ENCODE measurements around the gene AFP.

AFP gene

GRCh38 chr4:73438048-73438447 lies 2.0 kb downstream of the AFP start:
- TF ChIP-seq POLR2A (IDR thresholded peaks at IDR 0.05; ENCODE audit: low read length): no peak
- no peak for TF ChIP-seq GATA1 (IDR thresholded peaks at IDR 0.05; ENCODE audit: low read depth, low read length)
- DNase-seq: no peak

GRCh38 chr4:73438582-73439215 lies 2.7 kb downstream of the AFP start:
- no peak for DNase-seq
- TF ChIP-seq POLR2A (IDR thresholded peaks at IDR 0.05; ENCODE audit: low read length): no peak
- TF ChIP-seq GATA1 (IDR thresholded peaks at IDR 0.05; ENCODE audit: low read depth, low read length): no peak

GRCh38 chr4:73439445-73439844 lies 3.4 kb downstream of the AFP start:
- DNase-seq: no peak
- no peak for TF ChIP-seq POLR2A (IDR thresholded peaks at IDR 0.05; ENCODE audit: low read length)
- TF ChIP-seq GATA1 (IDR thresholded peaks at IDR 0.05; ENCODE audit: low read depth, low read length): no peak

GRCh38 chr4:73439991-73440390 lies 4.0 kb downstream of the AFP start:
- no peak for DNase-seq
- TF ChIP-seq GATA1 (IDR thresholded peaks at IDR 0.05; ENCODE audit: low read depth, low read length) (no peak), POLR2A (IDR thresholded peaks at IDR 0.05; ENCODE audit: low read length) (no peak)

GRCh38 chr4:73440653-73441052 lies 4.6 kb downstream of the AFP start:
- no peak for DNase-seq
- no peak for TF ChIP-seq GATA1 (IDR thresholded peaks at IDR 0.05; ENCODE audit: low read depth, low read length)
- no peak for TF ChIP-seq POLR2A (IDR thresholded peaks at IDR 0.05; ENCODE audit: low read length)

- no peak for TF ChIP-seq GATA1 (IDR thresholded peaks at IDR 0.05; ENCODE audit: low read depth, low read length)
- TF ChIP-seq POLR2A (IDR thresholded peaks at IDR 0.05; ENCODE audit: low read length): no peak
- no peak for DNase-seq
These were observed 6.3 kb downstream of the AFP start for GRCh38 chr4:73442275-73442674.

GRCh38 chr4:73443224-73443623 lies 7.2 kb downstream of the AFP start:
- TF ChIP-seq POLR2A (IDR thresholded peaks at IDR 0.05; ENCODE audit: low read length) (no peak), GATA1 (IDR thresholded peaks at IDR 0.05; ENCODE audit: low read depth, low read length) (no peak)
- no peak for DNase-seq

- TF ChIP-seq POLR2A (IDR thresholded peaks at IDR 0.05; ENCODE audit: low read length) (no peak), GATA1 (IDR thresholded peaks at IDR 0.05; ENCODE audit: low read depth, low read length) (no peak)
These were observed 9.6 kb downstream of the AFP start for GRCh38 chr4:73445383-73446335.

GRCh38 chr4:73446336-73446938 lies 10.4 kb downstream of the AFP start:
- DNase-seq: peak; percentile 53 to 54
- no peak for TF ChIP-seq POLR2A (IDR thresholded peaks at IDR 0.05; ENCODE audit: low read length)
- TF ChIP-seq GATA1 (IDR thresholded peaks at IDR 0.05; ENCODE audit: low read depth, low read length): no peak

More at GRCh38 chr4:73445383-73446335, 9.6 kb downstream of the AFP start:
- no peak for DNase-seq

GRCh38 chr4:73447671-73448070 lies 11.7 kb downstream of the AFP start:
- TF ChIP-seq GATA1 (IDR thresholded peaks at IDR 0.05; ENCODE audit: low read depth, low read length): no peak
- TF ChIP-seq POLR2A (IDR thresholded peaks at IDR 0.05; ENCODE audit: low read length): no peak
- DNase-seq: no peak

- no peak for DNase-seq
- TF ChIP-seq GATA1 (IDR thresholded peaks at IDR 0.05; ENCODE audit: low read depth, low read length) (no peak), POLR2A (IDR thresholded peaks at IDR 0.05; ENCODE audit: low read length) (no peak)
These were observed 12.6 kb downstream of the AFP start for GRCh38 chr4:73448448-73449203.

- DNase-seq: no peak
- TF ChIP-seq GATA1 (IDR thresholded peaks at IDR 0.05; ENCODE audit: low read depth, low read length) (no peak), POLR2A (IDR thresholded peaks at IDR 0.05; ENCODE audit: low read length) (no peak)
These were observed 14.5 kb downstream of the AFP start for GRCh38 chr4:73450398-73451004.

- TF ChIP-seq POLR2A (IDR thresholded peaks at IDR 0.05; ENCODE audit: low read length) (no peak), GATA1 (IDR thresholded peaks at IDR 0.05; ENCODE audit: low read depth, low read length) (no peak)
- DNase-seq: no peak
These were observed 15.4 kb downstream of the AFP start for GRCh38 chr4:73451404-73451803.

All from erythroblast (primary cell).